PC-9 (cell line): ENCODE measurements around the gene HYAL1.

Experiments used
- CTCF ChIP-seq: fragments of 200-600 bp; sonication (generic); conservative IDR thresholded peaks from 2 replicates; pipeline ENCODE4 v1.6.1; 2017; ENCODE audit warnings: mixed run types, antibody characterized with exemption, mild to moderate bottlenecking, moderate library complexity
- EZH2 ChIP-seq: fragments of 200-600 bp; sonication (generic); IDR thresholded peaks from 2 replicates; pipeline ENCODE4 v1.8.0; 2017; ENCODE audit warnings: antibody characterized with exemption, low read depth

GRCh38 chr3:50272911-50273688 lies 30.3 kb downstream of the HYAL1 start:
- peak; percentile 91 for TF ChIP-seq CTCF
- no peak for TF ChIP-seq EZH2
